ENCODE results near the gene C19orf18. TPM values are rescaled to one million over a fixed set of nuclear protein-coding genes. Genes with fewer than 3 reads are reported as not detected.

C19orf18 gene
- total and polyA plus RNA-seq, 12 donors = 0.54 to 20.7 (median 2.2) TPM

- no peak for ATAC-seq
- H3K27ac ChIP-seq = no peak overlapping the region
- 84 to 100% methylated on average over 1 of the region's 1 CpG for WGBS, 2 donors
- H3K4me3 ChIP-seq = no peak overlapping the region
- TF ChIP-seq, protein P1, sequence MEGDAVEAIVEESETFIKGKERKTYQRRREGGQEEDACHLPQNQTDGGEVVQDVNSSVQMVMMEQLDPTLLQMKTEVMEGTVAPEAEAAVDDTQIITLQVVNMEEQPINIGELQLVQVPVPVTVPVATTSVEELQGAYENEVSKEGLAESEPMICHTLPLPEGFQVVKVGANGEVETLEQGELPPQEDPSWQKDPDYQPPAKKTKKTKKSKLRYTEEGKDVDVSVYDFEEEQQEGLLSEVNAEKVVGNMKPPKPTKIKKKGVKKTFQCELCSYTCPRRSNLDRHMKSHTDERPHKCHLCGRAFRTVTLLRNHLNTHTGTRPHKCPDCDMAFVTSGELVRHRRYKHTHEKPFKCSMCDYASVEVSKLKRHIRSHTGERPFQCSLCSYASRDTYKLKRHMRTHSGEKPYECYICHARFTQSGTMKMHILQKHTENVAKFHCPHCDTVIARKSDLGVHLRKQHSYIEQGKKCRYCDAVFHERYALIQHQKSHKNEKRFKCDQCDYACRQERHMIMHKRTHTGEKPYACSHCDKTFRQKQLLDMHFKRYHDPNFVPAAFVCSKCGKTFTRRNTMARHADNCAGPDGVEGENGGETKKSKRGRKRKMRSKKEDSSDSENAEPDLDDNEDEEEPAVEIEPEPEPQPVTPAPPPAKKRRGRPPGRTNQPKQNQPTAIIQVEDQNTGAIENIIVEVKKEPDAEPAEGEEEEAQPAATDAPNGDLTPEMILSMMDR (IDR thresholded peaks at IDR 0.05) = peak in 3 of 9 donors; percentile 9 to 35 (median 26)
- no peaks in the 10 kb centered on the region for H3K27me3 ChIP-seq
- peaks cover 4 to 37% (median 23%) of the 10 kb centered on the region in 9 donors for H3K4me1 ChIP-seq
- DNase-seq = no peak
- H3K9me3 ChIP-seq = peaks cover 0 to 93% (median 11%) of the 10 kb centered on the region in 11 donors
- intact Hi-C loops (cut with DNase I) = no loop called here
- H3K36me3 ChIP-seq = peaks cover 0 to 39% (median 24%) of the 10 kb centered on the region in 9 donors
Measured at GRCh38 chr19:58007285-58007684, 33.0 kb upstream of the C19orf18 start.

DNA sequence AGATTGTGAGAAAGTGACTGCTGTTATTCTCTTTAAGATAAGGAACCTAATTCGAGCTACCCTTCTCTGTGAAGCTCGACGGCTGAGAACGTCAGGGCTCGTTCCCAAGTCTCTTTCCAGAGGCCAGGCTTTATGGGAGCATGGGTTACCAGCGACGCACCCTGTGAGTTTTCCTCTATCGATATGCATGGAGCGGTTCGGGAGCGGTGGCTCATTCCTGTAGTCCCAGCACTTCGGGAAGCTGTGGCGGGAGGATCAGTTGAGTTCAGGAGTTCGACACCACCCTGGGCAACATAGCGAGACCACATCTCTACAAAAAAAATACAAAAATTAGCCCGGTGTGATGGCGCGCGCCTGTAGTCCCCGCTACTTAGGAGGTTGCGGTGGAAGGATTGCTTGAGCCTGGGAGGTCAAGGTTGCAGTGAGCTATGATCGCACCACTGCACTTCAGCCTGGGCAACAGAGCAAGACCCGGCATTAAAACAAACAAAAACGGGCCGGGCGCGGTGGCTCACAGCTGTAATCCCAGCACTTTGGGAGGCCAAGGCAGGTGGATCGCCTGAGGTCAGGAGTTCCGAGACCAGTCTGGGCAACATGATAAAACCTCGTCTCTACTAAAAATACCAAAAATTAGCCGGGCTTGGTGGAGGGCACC, 29.0 kb upstream of the C19orf18 start:
- peak overlapping the region; percentile 81 to 98 (median 94) for H3K27ac ChIP-seq
- H3K4me3 ChIP-seq = peak overlapping the region; percentile 69 to 100 (median 92)
- DNase-seq (peak in 1 of 2 donors; percentile 10), ATAC-seq (peak; percentile 3 to 40 (median 17))
- H3K36me3 ChIP-seq = peaks cover 0 to 66% (median 44%) of the 10 kb centered on the region in 9 donors
- no peaks in the 10 kb centered on the region for H3K27me3 ChIP-seq
- intact Hi-C loops (cut with DNase I) = loop anchor here in 3 of 10 donors (2.0 to 5.0 kb wide), 4 partner anchors 56 to 149 kb away; partner anchors contain the start of genes ZNF135 (in 1 of the 3), ZNF256 (in 1 of the 3), ZNF329 (in 1 of the 3) and ZSCAN18 (in 1 of the 3)
- WGBS, 2 donors = 11 to 21% methylated on average over 31 of the region's 31 CpGs
- H3K4me1 ChIP-seq = peaks cover 9 to 42% (median 27%) of the 10 kb centered on the region in 9 donors
- TF ChIP-seq, protein P1 (IDR thresholded peaks at IDR 0.05) = no peak
- H3K9me3 ChIP-seq = peaks cover 0 to 83% (median 11%) of the 10 kb centered on the region in 11 donors

GRCh38 chr19:58002384-58003173, 28.2 kb upstream of the C19orf18 start, which contains the start of gene ZNF606:
TSS of gene ZNF606 (minus strand) at chr19:58002820. CDS start at chr19:58001319, 1,501 bp downstream.
- intact Hi-C loops (cut with DNase I) = loop anchor here in 3 of 10 donors (2.0 to 5.0 kb wide), 4 partner anchors 55 to 150 kb away; partner anchors contain the start of genes ZNF135 (in 1 of the 3), ZNF256 (in 1 of the 3), ZNF329 (in 1 of the 3) and ZSCAN18 (in 1 of the 3)
- peak within 1 kb of the TSS; percentile 69 to 100 (median 92) for H3K4me3 ChIP-seq

More at GRCh38 chr19:58002384-58003173, 28.2 kb upstream of the C19orf18 start, which contains the start of gene ZNF606:
- peak; percentile 97 to 99 (median 98) for ATAC-seq
- TF ChIP-seq, protein P1 (IDR thresholded peaks at IDR 0.05) = no peak
- Histone ChIP-seq H3K9me3 (peaks cover 0 to 83% (median 10%) of the 10 kb centered on the region in 11 donors), H3K27ac (peak within 1 kb of the TSS; percentile 81 to 98 (median 94)), H3K36me3 (peaks cover 0 to 73% (median 50%) of the 10 kb centered on the region in 9 donors), H3K27me3 (no peaks in the 10 kb centered on the region), H3K4me1 (peaks cover 9 to 42% (median 27%) of the 10 kb centered on the region in 9 donors)
- peak; percentile 89 for DNase-seq
- 0 to 1% methylated on average over 90 to 91 of the region's 91 CpGs for WGBS, 2 donors

Data from heart right ventricle (tissue), 16 donors.